ENCODE data around the gene TMEM259.

- no peak for TF ChIP-seq EP300 (IDR thresholded peaks at IDR 0.05; ENCODE audit: low read length)
- TF ChIP-seq SMC3 (conservative IDR thresholded peaks at IDR 0.05; ENCODE audit: insufficient read depth, low read depth, low read length): no peak
These were observed 34.1 kb upstream of the TMEM259 start for GRCh38 chr19:1055028-1055425.
